HG03108 (cell line): ENCODE data around the gene SNF8.
A peak's percentile ranks its signal among the peaks of the same experiment; 100 is the strongest.

Experiments used
- ATAC-seq: cut with Tn5 transposase; IDR thresholded peaks from one replicate; pipeline ENCODE4 v1.9.1; 2021; ENCODE audit warnings: moderate library complexity; ENCODE audit not compliant: unreplicated experiment

SNF8 gene

DNA sequence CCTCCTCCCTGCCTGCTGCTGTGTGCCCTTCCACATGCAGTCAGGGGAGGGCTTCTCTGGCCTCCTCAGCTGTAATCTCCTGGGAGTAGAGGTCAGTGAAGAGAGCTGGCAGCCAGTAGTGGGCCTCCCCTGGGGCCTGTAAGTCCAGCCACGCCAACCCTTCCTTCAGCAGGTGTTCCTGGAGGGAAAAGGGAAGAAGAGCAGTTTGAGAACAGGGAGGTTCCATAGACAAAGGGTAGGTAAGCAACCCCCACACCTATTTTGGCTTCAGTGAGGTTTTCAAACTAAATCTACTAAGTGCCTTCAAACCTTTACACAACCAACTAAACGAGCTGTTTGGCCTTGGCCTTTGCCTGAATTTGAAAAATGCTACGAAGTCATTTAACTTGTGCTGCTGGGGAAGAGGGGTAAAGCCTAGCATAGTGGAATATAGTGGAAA lies 14.2 kb downstream of the SNF8 start:
- ATAC-seq, result no peak

DNA sequence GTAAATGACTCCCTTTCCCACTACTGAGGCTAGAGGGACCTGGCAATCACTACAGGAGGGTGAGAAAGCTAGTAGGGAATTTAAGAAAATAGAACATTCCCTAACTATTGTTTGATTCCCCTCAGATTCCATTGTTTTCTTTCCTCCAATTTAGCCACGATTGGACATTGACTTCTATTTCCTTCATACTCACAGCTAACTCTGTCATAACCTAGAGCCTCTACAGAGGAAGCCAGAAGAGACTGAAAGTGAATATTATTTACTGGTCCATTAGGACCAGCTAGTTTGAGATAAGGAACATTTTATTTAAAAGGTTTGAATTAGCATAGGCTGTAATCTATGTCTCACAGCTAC lies 14.9 kb downstream of the SNF8 start:
- no peak for ATAC-seq

DNA sequence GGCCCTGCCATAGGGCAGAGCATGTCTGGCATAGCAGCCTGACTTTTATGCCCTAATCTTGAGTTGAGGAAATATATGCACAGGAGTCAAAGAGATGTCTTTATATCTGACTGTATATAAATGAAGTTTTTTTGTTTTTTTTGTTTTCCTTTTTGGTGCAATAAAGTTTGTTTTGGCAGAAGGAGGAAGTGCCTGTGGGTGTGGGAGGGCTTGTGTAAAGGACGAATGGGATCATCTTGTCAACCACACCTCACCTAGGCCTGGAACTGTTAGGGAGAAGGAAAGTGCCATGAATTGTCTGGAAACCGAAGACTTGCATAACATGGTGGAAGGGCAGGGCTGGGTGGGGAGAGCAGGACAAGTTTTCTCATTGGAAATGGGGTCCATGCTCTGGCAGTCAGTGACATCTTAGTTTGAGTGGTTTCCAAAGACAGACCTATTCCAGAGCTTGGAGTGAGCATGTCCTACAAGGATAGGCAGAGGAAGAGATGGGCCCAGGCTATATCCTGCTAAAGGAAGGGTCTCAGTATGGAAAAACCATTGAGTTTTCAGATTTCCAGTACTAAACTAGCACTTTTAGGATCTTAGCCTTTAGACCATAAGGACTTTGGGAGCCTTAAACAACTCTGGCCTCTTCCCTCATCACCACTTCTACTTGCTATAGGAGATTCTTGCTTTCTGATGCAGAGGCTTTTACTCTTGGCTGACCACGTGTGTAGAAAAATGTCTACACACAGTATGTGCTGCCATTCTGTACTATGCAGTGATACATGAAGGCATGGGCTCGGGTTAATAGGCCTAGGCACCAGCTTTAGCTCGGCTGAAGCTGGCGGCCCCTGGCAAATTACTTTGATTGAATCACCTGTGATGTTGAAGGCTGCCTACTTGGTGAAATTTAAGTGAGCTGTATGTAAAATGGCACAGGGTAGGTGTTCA lies 15.5 kb downstream of the SNF8 start:
- ATAC-seq, result no peak

DNA sequence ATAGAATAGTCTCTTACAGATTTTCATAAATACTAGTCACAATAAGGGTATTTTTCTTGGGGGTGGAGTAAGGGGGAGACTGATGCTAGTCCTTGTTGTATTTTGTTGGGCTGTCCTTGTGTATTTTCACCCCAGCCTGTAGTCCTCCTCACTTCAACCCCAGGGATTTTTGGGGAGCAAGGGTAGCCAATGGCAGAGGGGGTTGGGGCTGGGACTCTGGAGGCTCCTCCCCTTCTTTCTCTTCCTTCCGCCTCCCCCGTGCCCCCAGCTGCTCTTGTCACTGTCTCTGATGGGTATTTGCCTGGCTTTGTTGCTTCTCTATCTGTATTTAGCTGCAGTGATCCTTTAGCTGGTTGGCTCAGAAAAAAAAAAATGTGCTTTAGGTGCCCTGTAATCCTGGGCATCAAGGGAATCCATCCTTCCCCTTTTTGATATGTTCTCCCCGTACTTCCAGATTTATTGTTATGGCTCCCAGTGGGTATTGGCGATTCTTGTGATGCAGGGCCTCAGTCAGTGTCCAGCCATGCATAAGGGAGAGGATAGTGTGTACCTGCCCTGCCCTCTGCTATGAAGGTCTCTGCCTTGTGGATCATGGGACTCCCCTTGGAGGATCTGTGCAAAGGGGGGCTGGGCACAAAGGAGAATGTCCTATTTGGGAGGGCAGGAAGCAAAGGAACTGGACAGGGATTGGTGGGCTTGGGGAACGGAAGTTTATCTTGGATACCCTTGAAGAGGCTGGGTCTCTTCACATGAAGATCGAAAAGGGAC lies 16.5 kb downstream of the SNF8 start:
- ATAC-seq, result no peak

DNA sequence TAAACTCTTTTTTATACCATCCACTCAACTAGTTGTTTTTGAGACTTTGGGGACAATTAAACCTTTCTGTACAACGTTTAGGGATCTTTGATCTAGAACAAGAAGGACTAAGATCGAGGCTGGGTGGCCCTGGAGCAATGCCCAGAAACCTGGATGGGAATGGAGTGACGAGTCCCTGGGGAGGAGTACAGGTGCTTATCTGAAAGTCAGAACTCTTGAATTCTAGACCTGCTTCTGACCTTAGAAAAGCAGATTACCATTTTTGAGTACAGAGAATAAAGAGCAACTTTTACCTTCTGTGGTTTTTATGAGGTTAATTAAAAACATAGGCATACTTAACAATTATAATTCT lies 18.7 kb downstream of the SNF8 start:
- no peak for ATAC-seq

DNA sequence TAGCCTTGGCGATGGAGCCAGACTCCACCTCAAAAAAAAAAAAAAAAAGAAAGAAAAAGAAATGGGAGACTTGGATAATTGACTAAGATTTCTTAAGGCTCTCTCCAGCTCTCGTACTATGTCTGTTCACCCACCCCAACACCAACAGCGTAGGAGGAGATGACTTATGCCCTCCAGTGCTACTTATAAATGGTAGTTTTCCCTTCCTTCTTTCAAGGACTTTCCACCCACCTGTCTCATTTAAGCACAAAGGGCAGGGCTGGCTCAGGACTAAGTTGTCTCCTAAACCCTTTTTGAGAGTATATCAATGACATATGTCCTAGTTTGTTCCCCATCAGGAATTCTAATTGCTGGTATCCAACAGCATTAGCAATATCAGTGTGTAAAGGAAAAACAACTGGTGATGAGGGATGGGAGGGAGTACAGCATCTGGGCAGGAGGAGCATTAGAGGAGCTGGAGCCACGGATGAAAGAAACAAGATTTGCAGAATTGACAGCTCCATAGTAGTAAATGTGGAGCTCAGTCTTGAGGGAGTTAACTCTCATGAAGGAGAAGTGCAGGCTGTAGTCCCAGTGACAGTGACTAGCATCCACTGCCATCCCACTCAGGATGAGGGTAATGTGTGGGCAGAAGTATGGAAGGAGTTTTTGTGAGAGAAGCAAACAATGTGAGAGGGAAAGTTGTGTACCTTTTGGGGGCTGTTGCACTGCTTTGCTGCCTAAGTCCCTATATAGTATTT lies 19.2 kb downstream of the SNF8 start:
- ATAC-seq, result no peak

DNA sequence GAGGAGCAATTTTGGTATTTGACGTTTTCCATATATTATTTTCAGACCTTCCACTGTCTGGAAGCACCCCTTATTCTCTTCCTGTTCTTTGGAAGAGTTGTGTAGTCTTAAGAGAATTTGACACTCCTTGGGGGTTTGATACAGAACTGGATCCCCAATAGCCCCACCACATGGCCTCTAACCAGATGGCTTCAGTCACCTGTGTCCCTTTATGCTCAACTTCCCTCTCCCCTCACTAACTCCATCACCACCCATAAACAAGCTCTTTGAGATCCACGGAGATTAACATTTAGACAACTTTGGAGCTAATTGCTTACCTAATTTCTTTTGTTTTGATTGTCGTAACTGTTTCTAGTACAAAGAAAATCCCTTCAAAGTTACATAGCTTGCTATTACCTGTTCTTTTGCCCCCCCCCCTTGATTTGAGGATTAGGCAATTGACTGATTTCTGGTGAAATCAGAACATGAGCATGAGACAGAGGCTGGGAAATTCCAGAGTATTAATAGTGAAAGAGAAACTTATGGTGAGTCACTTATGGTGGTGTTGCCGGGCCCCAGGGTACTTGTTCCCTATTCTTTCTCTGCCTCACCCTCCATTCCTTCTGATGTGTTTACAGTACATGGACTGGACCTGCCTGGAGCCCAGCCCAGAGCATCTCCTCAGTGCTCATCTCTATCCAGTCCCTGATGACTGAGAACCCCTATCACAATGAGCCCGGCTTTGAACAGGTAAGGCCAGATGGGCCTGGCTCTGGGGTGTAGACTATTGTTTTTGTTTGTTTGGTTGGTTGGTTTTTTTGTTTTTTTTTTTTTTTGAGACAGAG lies 29.0 kb downstream of the SNF8 start:
- peak; percentile 56 for ATAC-seq

DNA sequence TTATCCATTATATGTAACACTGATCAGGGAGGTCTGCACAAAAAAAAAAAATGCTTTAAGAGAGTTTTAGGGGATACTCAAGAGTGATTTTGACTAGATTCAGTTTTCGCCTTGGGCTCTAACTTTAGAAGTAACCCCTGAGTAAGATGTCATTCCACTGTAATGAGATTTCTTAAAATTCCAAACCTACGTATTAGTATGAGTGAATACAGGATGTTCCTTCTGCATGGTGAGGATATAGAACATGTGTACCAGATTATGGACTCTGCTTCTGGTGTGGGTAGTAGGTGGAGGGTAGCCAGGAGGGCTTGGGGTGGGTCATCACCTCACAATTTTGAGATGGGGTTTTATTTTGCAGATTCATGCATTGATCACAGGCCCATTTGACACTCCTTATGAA lies 32.2 kb downstream of the SNF8 start:
- ATAC-seq, result no peak

DNA sequence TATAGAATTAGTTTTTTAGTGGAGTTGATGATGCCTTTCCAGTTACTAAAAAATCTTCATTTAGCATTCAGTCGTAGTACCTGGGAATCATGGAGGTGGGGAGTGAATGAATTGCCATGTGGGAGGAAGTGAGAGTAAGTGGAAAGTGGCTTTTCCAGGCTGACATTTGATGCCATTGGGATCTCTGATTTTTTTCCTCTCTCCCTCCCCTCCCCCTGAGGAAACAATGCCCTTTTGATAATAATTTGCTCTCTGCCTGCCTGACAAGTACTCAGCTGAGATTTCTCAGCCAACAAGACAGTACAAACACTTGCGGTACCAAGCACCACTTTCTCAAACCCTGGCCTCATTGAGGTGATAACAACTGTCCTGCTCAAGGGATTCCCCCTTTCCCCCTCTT lies 34.3 kb downstream of the SNF8 start:
- no peak for ATAC-seq

DNA sequence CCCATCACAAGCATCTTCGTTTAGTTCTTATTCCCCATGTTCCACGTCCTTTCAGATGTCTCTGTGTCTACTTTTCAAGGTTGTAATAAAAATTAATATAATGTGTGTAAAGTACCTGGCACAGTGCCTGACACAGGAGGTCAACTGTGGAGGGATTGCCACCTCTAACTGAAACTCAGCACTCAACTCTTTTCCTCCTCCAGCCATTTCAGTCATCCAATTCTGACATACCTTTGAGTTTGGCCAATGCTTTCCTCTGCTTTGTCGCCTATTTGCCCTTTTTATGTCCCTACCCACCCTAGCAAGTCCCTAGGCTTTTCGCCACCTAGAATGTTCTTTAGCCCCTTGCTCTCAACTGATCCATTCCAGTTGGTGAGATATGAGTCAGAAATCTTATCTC lies 34.9 kb downstream of the SNF8 start:
- ATAC-seq, result no peak

DNA sequence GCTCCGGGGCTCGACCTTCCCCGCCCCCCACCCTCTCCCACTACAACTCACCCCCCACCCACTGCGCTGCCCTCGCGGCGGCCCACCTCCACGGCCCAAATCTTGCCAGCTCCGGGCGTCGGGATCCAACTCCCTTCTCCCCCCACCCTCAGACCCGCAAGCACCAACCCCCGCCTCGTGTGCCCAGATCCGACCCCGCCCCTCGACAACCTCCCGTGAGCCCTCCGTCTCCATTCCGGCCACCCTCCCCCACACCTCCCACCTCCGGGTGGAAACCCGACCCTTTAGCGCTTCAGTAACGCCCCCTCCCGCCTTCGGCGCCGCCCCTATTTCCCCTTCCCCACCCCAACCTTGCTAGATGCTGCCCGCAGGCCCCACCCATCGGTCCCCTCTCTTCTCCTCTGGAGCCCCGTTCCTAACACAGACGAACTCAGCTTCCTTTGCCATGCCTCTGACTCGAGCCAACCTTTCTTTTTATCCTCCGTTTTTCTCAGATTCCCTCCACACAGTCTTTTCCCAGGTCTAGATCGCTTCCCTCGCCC lies 35.7 kb downstream of the SNF8 start:
- peak; percentile 28 for ATAC-seq

DNA sequence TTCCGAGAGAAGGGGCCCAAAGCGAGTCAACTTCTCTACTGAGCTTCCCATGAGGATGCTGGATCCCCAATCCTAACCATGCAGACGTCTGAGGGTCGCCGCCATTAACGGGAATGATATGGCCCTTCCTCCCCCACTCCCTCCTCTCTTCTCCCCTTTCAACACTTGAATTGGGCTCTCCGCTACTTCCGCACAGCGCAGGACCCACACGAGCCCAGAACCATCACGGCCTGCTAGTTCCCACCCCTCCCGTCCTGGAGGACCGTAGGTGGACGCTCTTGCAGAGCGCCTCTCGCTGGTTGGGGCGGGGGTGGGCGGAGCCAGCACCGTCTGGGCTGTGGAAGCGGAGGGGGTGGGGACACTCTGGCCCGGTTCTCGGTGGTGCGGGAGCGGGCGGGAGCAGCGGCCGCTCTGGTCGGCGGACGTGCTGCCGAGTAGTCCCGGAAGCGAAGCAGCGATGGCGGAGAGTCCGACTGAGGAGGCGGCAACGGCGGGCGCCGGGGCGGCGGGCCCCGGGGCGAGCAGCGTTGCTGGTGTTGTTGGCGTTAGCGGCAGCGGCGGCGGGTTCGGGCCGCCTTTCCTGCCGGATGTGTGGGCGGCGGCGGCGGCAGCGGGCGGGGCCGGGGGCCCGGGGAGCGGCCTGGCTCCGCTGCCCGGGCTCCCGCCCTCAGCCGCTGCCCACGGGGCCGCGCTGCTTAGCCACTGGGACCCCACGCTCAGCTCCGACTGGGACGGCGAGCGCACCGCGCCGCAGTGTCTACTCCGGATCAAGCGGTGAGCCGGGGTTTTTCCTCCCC lies 36.4 kb downstream of the SNF8 start, which contains the start of gene UBE2Z:
UBE2Z (plus strand) TSS at position 361 of the 797 bp plus-strand sequence; CDS start at position 458, 97 bp downstream.
- peak; percentile 77 for ATAC-seq

DNA sequence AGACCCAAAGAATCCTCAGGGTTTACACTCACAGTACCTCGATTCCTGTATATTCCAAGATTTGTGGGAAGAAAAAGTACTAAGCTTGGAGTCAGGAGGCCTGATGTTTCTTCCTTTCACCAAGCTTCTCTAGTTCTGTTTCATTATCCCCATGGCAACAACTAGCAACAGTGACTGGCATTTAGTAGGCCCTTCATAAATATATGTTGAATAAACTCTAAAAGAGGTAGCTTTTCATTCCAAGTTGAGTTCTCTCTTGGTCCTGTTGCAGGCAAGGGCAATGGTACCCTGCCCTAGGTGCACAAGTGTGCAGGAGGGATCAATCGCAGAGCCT lies 37.0 kb downstream of the SNF8 start:
- no peak for ATAC-seq

DNA sequence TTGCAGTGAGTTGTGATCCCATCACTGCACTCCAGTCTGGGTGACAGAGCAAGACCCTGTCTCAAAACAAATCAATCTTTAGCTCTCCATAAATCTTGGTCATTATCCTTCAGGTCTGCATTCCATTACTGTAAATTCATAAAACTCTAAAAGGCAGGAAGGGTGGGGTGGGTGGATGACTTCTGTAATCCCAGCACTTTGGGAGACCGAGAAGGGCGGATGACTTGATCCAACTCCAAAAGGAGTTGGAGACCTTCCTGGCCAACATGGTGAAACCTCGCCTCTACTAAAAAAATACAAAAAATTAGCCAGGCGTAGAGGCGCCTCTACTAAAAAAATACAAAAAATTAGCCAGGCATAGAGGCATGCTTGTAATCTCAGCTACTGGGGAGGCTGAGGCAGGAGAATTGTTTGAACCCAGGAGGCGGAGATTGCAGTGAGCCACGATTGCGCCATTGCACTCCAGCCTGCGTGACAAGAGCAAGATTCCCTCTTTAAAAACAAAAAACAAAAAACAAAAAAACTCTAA lies 38.6 kb downstream of the SNF8 start:
- ATAC-seq, result no peak

DNA sequence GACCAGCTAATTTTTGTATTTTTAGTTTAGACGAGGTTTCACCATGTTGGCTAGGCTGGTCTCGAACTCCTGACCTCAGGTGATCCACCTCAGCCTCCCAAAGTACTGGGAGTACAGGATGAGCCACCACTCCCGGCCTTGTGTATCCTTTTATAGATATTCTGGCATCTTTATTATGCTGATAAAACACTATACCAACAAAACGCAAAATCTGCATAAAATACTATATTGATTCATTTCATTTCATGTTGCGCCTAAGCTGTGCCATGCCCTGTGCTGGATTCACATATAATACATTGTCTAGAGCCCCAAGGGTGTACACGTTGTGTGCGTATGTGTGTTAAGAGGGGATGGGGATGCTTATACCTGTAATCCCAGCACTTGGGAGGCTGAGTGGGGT lies 40.2 kb downstream of the SNF8 start:
- ATAC-seq, result no peak

DNA sequence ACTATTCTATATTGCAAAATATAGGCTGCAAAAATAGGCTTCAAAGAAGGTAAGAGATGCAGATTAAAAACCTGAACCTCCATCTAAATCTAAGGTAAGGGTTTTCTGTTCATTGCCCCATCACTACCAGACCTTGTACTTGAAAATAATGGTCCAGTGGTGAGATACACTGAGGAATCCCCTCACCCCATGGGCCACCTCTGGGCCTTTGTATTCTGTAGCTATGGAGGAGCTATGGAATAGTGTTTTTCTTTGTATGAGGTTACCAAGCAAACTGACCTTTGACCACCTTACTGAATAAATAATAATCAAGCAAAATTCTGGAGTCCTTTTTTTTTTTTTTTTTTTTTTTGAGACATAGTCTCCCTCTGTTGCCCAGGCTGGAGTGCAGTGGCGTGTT lies 41.2 kb downstream of the SNF8 start:
- ATAC-seq, result no peak

DNA sequence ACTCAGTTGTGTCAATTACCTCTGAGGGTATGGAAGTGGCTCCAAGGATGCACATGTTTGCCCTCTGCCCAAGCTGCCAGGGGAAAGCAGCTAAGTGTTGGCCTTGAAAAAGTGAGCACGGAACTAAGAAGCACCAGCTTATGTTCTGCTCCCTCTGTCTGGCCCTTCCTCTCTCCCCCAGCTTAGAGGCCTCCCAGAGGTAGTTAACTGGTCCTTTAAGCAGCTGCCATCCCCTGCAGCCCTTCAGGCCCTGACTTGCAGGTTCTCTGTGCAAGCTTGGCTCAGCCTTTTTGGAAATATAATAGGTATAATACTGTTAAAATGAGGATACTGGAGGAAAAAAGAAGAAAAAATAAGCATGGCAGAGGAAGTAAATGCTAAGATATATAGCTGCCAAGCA lies 43.4 kb downstream of the SNF8 start:
- no peak for ATAC-seq

DNA sequence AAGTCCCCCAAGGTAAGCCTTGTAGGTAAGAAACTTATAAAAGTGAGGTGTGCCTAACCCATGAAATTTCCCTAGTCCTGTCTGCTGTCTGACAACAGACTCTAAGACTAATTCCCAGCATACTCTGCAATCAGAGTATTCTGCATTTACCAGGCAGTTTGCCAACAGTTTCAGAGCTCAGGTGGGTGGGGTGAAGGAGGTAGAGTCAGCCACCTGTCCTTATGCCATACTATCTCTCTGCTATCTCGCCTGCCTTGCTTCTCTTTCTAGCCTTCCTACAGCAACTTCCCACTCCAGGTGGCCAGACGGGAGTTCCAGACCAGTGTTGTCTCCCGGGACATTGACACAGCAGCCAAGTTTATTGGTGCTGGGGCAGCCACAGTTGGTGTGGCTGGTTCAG lies 49.8 kb downstream of the SNF8 start:
- ATAC-seq, result no peak
